Pancreas (tissue), 10 donors: ENCODE results near the gene PIH1D1. TPM values are rescaled to one million over a fixed set of nuclear protein-coding genes. Genes with fewer than 3 reads are reported as not detected.

Experiments used
- ATAC-seq, 4 donors: fragments of 200-7000 bp; cut with Tn5 transposase; one replicate each; pipeline versions ENCODE4 v1.8.0 to v1.9.1; 2020; ENCODE audit warnings: mild to moderate bottlenecking in 4 of 4, moderate library complexity in 4 of 4
- DNase-seq, 6 donors: peaks; one replicate each; pipeline ENCODE4 v3.0.0-alpha.2; 2020
- FAIRE-seq: peaks from 2 replicates; lab custom pipeline; 2012; peaks lifted over from hg19 to GRCh38; lab: Jason Lieb, UNC
- H3K27ac ChIP-seq, 4 donors: fragments of 200-600 bp; sonication (generic); 1 replicate in 3 of 4; 2 replicates in 1 of 4; pipeline versions ENCODE4 v1.5.0 to v1.8.0; 2020
- H3K27me3 ChIP-seq, 4 donors: fragments of 200-600 bp; one replicate each; pipeline ENCODE4 v1.8.0; 2021
- H3K36me3 ChIP-seq, 3 donors: fragments of 200-600 bp; sonication (generic) in 1 of 3; one replicate each; pipeline versions ENCODE4 v1.5.0 to v1.8.0; 2020 to 2021
- H3K4me1 ChIP-seq, 3 donors: fragments of 200-600 bp; one replicate each; pipeline ENCODE4 v1.8.0; 2021
- H3K4me3 ChIP-seq, 4 donors: fragments of 200-600 bp; sonication (generic) in 2 of 4; one replicate each; pipeline versions ENCODE4 v1.5.0 to v1.8.0; 2020 to 2021
- H3K9me3 ChIP-seq, 4 donors: fragments of 200-600 bp; one replicate each; pipeline ENCODE4 v1.8.0; 2021
- CTCF ChIP-seq, 4 donors: fragments of 200-600 bp; sonication (generic) in 3 of 4; IDR thresholded peaks; one replicate each; pipeline versions ENCODE4 v1.5.0 to v1.8.0; 2021; ENCODE audit warnings: antibody characterized with exemption in 4 of 4
- WGBS, 2 donors: extraction: QIAGEN DNeasy Blood & Tissue Kit; methylation state at CpG; one replicate each; pipeline ENCODE4 v1.1.7; 2013; 5-methylcytosine and 5-hydroxymethylcytosine counted together
- intact Hi-C, 3 donors: fragments of 100-400 bp; cut with DNase I; formaldehyde crosslinking; loops; one replicate each; pipeline versions ENCODE4 v1.11.1 to v1.14.2; 2022
- polyA plus RNA-seq, 2 donors: library from polyadenylated mRNA; stranded (reverse); fragments of 200-250 nt; gene quantifications; one replicate each; pipeline ENCODE4 v1.2.3, GENCODE V29; 2013
- total RNA-seq, 6 donors: library from RNA; stranded (reverse); fragmentation: NEBNext Ultra II Directional in 4 of 6; extraction: Animal tissue kit (Norgen Biotek cat#: 25700) in 4 of 6; gene quantifications; one replicate each; pipeline versions ENCODE4 v1.2.1 to v1.2.4, GENCODE V29; 2021 to 2023
- donor health status: healthy with polysubstance abuse.
- donor health status: DM: no; HTN: no; CAD: no; lungs with moderate emphysema.
- donor health status: DM: no; HTN: no; CAD: no.
- donor health status: control.
- donor health status: control.
- donor health status: Bipolar disorder and iron deficiency.
- donor health status: DM: yes; HTN: yes; CAD: no.
- donor health status: DM: no; HTN: no; CAD: no.
- donor health status: DM: no; HTN: no; CAD: no.
- donor health status: DM: yes; HTN: yes; CAD: no.

PIH1D1 gene
- total and polyA plus RNA-seq, 8 donors, result 34.2 to 110 (median 38.4) TPM

DNA sequence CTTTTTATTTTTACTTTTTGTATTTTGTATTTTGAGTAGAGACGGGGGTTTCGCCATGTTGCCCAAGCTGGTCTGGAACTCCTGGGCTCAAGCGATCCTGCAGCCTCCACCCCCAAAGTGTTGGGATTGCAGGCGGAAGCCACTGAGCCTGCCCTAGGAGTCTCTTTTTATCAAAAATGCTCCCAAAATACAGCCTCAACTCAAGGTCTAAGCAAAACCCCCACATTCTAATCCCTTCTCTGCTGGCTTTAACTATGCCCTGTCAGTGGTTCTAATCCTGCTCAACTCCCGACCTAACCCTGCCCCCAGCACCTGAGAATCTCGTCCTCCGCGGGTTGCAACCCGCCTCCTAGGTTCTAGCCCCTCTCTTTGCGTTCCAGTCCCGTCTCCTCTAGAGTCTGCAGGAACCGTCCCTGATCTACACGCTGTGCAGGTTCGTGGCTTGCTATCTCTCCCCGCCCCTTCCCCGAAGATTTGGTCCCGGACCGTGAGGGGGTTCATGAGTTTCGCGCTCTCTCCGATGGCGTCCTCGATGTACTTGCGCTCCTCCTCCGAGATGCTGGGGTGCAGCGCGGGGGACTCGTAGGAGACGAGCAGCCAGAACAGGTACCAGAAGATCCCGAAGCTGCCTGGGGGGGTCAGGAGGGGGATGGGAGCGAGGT lies 18.2 kb downstream of the PIH1D1 start:
- Histone ChIP-seq H3K9me3 (no peaks in the 10 kb centered on the region), H3K4me3 (no peak overlapping the region), H3K4me1 (no peaks in the 10 kb centered on the region), H3K27ac (no peak overlapping the region), H3K36me3 (no peaks in the 10 kb centered on the region), H3K27me3 (peaks cover 0 to 40% (median 0%) of the 10 kb centered on the region in 4 donors)
- intact Hi-C loops, result no loop called here
- FAIRE-seq, result no peak
- ATAC-seq, result no peak
- DNase-seq, result no peak
- WGBS, 2 donors, result 20 to 21% methylated on average over 31 of the region's 31 CpGs
- no peak for TF ChIP-seq CTCF (IDR thresholded peaks at IDR 0.05)

- Histone ChIP-seq H3K9me3 (no peaks in the 10 kb centered on the region), H3K27me3 (peaks cover 0 to 50% (median 0%) of the 10 kb centered on the region in 4 donors), H3K36me3 (no peaks in the 10 kb centered on the region), H3K4me3 (no peak overlapping the region), H3K27ac (no peak overlapping the region), H3K4me1 (peaks cover 0 to 6% (median 0%) of the 10 kb centered on the region in 3 donors)
- peak in 1 of 4 donors; percentile 49 for ATAC-seq
- peak in 1 of 6 donors; percentile 73 for DNase-seq
- intact Hi-C loops, result no loop called here
- no peak for FAIRE-seq
- 12% methylated on average over 61 to 63 of the region's 63 CpGs for WGBS, 2 donors
- TF ChIP-seq CTCF (IDR thresholded peaks at IDR 0.05), result no peak
These were observed 19.2 kb downstream of the PIH1D1 start for GRCh38 chr19:49432141-49433073.

DNA sequence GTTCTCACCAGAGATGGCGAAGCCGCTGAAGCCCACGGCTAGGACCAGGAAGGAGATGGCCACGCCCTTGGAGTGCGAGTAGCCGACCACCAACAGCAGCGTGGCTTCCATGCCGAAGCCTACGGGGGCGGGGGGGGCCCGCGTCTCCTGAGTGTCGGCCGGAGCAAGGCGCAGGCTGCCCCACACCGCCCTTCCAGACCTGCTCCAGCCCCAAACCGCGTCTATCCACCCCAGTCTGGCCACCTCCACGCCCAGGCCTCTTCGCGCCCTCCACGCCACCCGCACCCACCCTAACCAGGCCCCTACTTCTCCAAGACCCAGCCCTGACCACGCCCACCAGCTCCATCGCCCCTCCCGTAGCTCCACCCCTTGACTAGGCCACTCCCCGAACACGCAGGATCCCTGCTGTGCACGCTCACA lies 20.3 kb downstream of the PIH1D1 start:
- TF ChIP-seq CTCF (IDR thresholded peaks at IDR 0.05), result no peak
- ATAC-seq, result no peak
- Histone ChIP-seq H3K4me1 (peaks cover 0 to 6% (median 0%) of the 10 kb centered on the region in 3 donors), H3K36me3 (no peaks in the 10 kb centered on the region), H3K27ac (no peak overlapping the region), H3K4me3 (no peak overlapping the region), H3K27me3 (peaks cover 0 to 59% (median 0%) of the 10 kb centered on the region in 4 donors), H3K9me3 (no peaks in the 10 kb centered on the region)
- no peak for DNase-seq
- intact Hi-C loops, result no loop called here
- FAIRE-seq, result no peak
- 42 to 53% methylated on average over 26 to 29 of the region's 29 CpGs for WGBS, 2 donors

GRCh38 chr19:49430678-49431329 lies 20.8 kb downstream of the PIH1D1 start:
- Histone ChIP-seq H3K36me3 (no peaks in the 10 kb centered on the region), H3K4me1 (peaks cover 0 to 6% (median 0%) of the 10 kb centered on the region in 3 donors), H3K9me3 (no peaks in the 10 kb centered on the region), H3K27ac (no peak overlapping the region), H3K4me3 (no peak overlapping the region), H3K27me3 (peaks cover 0 to 59% (median 0%) of the 10 kb centered on the region in 4 donors)
- 57 to 68% methylated on average over 28 of the region's 28 CpGs for WGBS, 2 donors
- no peak for TF ChIP-seq CTCF (IDR thresholded peaks at IDR 0.05)
- DNase-seq (no peak), FAIRE-seq (no peak), ATAC-seq (no peak)
- intact Hi-C loops, result no loop called here
